NCI-H82 treated with DMSO at 0.1 percent for 48 hours (cell line): ENCODE results near the gene OIT3.

Source experiments
- DNase-seq: peaks from one replicate; lab custom pipeline; 2025; ENCODE audit not compliant: unreplicated experiment; lab: John Stamatoyannopoulos, UW

OIT3 gene

GRCh38 chr10:72893136-72893798 is at the start of gene OIT3:
OIT3 (plus strand) TSS chr10:72893739; CDS start chr10:72893799, 60 bp downstream.
- no peak for DNase-seq

GRCh38 chr10:72846238-72846637 is 47.3 kb upstream of the OIT3 start:
- no peak for DNase-seq

- no peak for DNase-seq
Measured at GRCh38 chr10:72847681-72848080, 45.9 kb upstream of the OIT3 start.

GRCh38 chr10:72850861-72851260 is 42.7 kb upstream of the OIT3 start:
- no peak for DNase-seq

GRCh38 chr10:72851509-72851908 is 42.0 kb upstream of the OIT3 start:
- no peak for DNase-seq

- no peak for DNase-seq
Measured at GRCh38 chr10:72852508-72852907, 41.0 kb upstream of the OIT3 start.

- no peak for DNase-seq
Measured at GRCh38 chr10:72855129-72855528, 38.4 kb upstream of the OIT3 start.

- no peak for DNase-seq
Measured at GRCh38 chr10:72855790-72856189, 37.7 kb upstream of the OIT3 start.

GRCh38 chr10:72858067-72858466 is 35.5 kb upstream of the OIT3 start:
- DNase-seq: no peak

- DNase-seq: no peak
Measured at GRCh38 chr10:72862957-72863356, 30.6 kb upstream of the OIT3 start.

GRCh38 chr10:72875250-72876055 is 18.1 kb upstream of the OIT3 start:
- no peak for DNase-seq

GRCh38 chr10:72879245-72879644 is 14.3 kb upstream of the OIT3 start:
- no peak for DNase-seq

- no peak for DNase-seq
Measured at GRCh38 chr10:72881291-72881690, 12.2 kb upstream of the OIT3 start.

GRCh38 chr10:72883861-72884260 is 9.7 kb upstream of the OIT3 start:
- DNase-seq: no peak

GRCh38 chr10:72885953-72886352 is 7.6 kb upstream of the OIT3 start:
- DNase-seq: no peak

- DNase-seq: peak; percentile 19
Measured at GRCh38 chr10:72886621-72887020, 6.9 kb upstream of the OIT3 start.

GRCh38 chr10:72887043-72887442 is 6.5 kb upstream of the OIT3 start:
- no peak for DNase-seq

GRCh38 chr10:72888151-72888638 is 5.3 kb upstream of the OIT3 start:
- DNase-seq: no peak

- DNase-seq: no peak
Measured at GRCh38 chr10:72889391-72889831, 4.1 kb upstream of the OIT3 start.

- DNase-seq: no peak
Measured at GRCh38 chr10:72890086-72890485, 3.5 kb upstream of the OIT3 start.

- no peak for DNase-seq
Measured at GRCh38 chr10:72895236-72895850, 1.8 kb downstream of the OIT3 start.

- DNase-seq: no peak
Measured at GRCh38 chr10:72898616-72899015, 5.1 kb downstream of the OIT3 start.
